Stimulated activated CD8-positive, alpha-beta memory T cell treated with anti-CD3 and anti-CD28 coated beads, Interleukin-7, amount 100 ng/mL, for 48 hours (primary cell): ENCODE measurements around the gene OLA1.

Source experiments
- DNase-seq, 2 donors: peaks; one replicate each; pipeline ENCODE4 v3.0.0-alpha.2; 2020; ENCODE audit warnings: low read depth in 1 of 2; ENCODE audit errors: extremely low read depth in 1 of 2

OLA1 gene

DNA sequence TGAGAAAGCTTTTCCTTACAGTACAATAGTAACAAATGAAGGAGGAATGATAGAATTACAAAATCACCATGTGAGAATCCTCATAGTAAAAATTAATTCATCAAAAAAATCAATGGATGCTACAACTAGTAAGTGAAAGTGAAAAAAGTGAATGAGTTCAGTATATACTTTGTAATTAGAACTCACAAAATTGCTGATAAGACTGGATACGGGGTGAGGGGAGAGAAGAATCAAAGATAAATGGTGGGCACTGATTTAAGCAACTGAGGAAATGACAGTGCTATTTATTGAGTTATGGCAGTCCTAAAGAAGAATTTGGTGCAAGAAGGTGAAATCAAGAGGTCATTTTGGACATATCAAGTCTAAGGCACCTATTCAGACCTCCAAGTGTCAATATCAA, 20.6 kb downstream of the OLA1 start:
- DNase-seq, result no peak

DNA sequence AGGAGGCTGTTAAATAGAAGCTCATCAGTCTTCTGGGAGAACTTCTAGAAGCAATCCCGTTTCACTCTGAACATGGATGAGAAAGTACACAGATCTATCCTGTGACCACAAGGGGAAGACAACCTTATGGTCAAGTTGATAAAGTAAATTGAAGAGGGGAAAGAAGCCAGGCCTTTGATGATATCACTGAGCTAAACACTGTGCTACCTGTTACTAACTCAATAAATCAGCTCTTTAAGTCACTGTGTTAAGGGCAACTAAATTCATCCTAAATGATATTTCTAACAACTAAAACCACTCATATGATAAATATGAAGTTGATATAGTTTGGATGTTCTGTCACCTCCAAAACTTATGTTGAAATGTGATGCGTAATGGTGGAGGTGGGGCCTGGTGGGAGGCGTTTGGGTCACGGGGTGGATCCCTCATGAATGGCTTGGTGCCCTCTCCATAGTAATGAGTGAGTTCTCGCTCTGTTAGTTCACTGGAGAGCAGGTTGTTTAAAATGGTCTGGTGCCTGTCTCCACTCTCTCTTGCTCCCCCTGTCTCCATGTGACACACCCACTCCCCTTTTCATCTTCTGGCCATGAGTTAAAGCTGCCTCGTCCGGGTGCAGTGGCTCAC, 23.6 kb downstream of the OLA1 start:
- DNase-seq, result no peak

DNA sequence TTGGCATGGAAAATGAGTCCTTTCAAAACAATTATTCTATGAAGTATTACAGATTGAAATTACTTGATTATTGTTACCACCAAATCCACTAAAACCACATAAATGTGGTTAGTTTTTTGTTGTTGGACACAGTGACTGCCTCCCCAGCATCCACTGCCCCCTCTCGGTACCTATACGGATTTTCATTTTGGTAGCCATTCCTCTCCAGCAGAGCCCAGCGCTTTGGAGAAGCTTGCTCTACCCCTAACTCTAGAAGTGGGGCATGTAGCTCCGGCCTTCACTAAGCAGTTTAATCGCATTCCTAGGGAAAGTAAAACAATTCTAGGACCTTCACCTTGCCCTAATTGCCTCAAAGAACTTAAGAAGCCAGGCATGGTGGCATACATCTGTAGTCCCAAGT, 24.2 kb downstream of the OLA1 start:
- no peak for DNase-seq

GRCh38 chr2:174223388-174223787, 24.9 kb downstream of the OLA1 start:
- no peak for DNase-seq

- DNase-seq, result no peak
Observed at GRCh38 chr2:174222154-174222553, 26.2 kb downstream of the OLA1 start.

GRCh38 chr2:174219321-174219720, 29.0 kb downstream of the OLA1 start:
- DNase-seq, result no peak

- DNase-seq, result no peak
Observed at GRCh38 chr2:174218773-174219172, 29.6 kb downstream of the OLA1 start.

- DNase-seq, result no peak
Observed at GRCh38 chr2:174217869-174218268, 30.5 kb downstream of the OLA1 start.

DNA sequence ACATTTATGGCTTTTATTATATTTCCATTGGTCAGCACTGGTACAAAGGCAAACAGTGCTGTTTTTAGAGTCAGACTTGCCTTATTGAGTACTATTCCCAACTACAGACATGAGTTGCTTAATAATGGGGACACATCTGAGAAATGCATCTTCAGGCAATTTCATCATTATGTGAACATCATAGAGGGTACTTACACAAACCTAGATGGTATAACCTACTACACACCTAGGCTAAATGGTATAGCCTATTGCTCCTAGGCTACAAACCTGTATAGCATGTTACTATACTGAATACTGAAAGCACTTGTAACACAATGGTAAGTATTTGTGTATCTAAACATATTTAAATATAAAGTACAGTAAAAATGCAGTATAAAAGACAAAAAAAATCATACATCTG, 36.4 kb downstream of the OLA1 start:
- no peak for DNase-seq

DNA sequence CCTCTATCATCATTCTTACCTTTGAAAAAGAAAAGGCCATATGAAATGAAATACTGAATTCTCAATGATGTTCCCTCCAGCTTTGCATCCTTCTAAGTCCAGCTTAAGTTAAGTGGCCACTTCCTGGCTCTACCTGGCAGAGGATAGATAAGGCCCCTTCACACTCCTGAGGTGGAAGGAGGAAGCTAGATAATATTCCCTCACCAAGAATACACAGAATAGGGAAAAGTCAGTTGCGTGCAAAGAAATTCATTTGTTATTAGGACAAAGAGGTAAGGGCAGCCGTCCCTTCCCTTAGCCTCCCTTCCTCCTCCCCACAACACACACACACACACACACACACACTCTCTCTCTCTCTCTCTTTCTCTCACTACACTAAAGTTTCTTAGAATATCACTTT, 37.5 kb downstream of the OLA1 start:
- no peak for DNase-seq

DNA sequence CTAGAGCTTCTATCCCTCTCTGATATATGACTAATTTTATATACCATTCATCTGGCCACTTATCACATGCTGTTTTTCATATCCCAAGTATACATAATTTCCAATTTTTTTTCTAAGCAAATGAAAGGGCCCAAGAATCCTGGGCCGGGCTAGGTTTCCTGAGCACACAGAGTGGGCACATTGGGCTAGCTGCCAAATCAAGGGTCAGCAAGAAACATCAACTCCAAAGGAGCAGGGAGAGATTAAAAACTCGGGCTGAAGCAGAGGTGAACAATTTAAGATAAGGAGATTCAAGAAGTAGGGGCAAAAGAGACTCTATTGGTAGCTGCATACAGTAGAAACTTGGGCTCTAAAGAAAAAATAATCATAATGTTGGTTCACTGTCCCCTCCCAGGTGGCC, 39.0 kb downstream of the OLA1 start:
- DNase-seq, result no peak

- DNase-seq, result no peak
Observed at GRCh38 chr2:174208026-174208425, 40.3 kb downstream of the OLA1 start.

- DNase-seq, result no peak
Observed at GRCh38 chr2:174205562-174205961, 42.8 kb downstream of the OLA1 start.

DNA sequence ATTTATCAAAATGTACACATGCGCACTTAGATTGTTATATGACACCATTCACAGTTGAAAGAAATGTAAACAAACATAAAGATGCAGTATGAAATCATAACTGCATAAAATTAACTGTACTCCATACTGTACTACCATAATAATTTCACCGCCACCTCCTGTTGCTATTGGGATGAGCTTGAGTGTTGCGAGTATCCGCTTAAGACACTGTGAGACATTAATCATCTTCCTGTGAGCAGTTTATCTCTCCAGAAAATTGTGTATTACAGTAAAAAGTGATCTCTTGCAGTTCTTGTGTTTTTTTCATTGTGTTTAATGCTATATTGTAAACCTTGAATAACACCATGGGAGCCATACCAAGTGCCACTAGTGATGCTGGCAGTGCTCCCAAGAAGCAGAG, 46.1 kb downstream of the OLA1 start:
- no peak for DNase-seq

DNA sequence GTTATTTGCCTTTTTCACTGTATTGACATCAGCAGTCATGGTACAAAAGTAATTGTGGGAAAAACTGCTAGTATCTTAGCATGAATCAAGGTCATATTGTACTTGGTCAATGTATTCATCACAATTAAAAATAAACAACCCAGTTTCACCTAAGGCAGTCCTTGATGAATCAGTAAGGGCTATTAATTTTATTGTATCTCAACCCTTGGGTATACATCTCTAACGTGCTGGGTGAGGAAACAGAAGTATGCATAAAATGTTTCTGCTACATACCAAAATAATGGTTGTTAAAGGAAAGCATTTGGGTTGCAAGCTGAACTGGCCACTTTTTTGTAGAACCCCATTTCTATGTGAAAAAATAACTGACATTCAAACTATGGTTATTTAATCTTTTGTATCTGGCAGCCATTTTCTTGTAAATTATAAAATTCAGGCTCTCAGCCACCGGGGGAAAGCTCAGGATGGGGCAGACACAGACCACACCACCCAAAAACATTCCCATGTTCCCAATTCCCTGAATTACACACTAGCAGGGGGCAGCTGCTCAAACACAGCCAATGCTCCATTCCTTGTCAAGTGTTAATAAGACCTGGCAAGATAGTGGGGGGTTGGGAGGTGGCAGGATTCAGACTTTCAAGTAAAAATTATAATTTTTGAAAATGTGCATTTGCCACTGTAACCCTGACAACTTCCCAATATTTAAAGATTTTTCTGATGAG, 49.3 kb downstream of the OLA1 start:
- DNase-seq, result no peak

DNA sequence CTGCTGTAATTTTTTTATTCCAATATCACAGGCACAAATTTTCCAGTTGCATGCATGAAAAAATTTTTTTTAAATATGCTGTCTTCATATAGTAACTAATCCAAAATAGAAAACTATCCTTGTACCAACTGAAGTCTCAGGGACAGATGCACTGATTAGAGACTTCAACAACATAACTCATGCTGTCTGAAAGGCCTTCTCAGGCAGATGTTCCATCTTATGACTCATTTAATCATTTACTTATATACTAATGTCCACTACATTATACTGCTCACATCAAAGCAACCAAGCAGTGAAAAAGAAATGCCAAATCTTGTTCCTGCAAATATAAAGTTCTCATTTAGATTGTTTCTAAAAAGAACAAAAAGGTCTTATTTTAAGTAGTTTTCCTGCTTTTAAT, 53.1 kb downstream of the OLA1 start:
- DNase-seq, result no peak

GRCh38 chr2:174193737-174194136, 54.6 kb downstream of the OLA1 start:
- no peak for DNase-seq

DNA sequence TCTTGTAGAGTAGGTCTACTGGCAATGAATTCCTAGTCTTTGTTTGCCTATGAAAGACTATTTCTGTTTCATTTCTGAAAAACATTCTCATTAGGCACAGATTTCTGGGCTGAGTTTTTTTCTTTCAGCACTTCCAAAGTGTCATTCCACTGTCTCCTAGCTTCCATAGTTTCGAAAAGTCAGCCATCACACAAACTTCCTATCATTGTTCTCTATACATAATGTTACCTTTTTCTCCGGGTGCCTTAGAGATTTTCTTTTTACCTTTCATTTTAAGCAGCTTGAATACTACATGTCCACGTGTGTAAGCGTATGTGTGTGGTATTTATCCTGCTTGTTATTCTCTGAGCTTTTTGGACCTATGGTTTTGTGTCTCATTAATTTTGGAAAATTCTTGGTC, 55.7 kb downstream of the OLA1 start:
- no peak for DNase-seq

GRCh38 chr2:174191342-174192074, 56.8 kb downstream of the OLA1 start:
- DNase-seq, result no peak

- no peak for DNase-seq
Observed at GRCh38 chr2:174184915-174185314, 63.4 kb downstream of the OLA1 start.

GRCh38 chr2:174184504-174184903, 63.8 kb downstream of the OLA1 start:
- no peak for DNase-seq

GRCh38 chr2:174183076-174183475, 65.3 kb downstream of the OLA1 start:
- no peak for DNase-seq
